CD4-positive, alpha-beta T cell treated with Interleukin-4 for 1 hour (primary cell): Measurements from ENCODE around the gene SLCO4A1.

Experiments used
- DNase-seq, 2 donors: peaks; one replicate each; pipeline ENCODE4 v3.0.0-alpha.2; 2020 to 2022

The SLCO4A1 gene

GRCh38 chr20:62653373-62653772, 11.1 kb downstream of the SLCO4A1 start:
- no peak for DNase-seq

DNA sequence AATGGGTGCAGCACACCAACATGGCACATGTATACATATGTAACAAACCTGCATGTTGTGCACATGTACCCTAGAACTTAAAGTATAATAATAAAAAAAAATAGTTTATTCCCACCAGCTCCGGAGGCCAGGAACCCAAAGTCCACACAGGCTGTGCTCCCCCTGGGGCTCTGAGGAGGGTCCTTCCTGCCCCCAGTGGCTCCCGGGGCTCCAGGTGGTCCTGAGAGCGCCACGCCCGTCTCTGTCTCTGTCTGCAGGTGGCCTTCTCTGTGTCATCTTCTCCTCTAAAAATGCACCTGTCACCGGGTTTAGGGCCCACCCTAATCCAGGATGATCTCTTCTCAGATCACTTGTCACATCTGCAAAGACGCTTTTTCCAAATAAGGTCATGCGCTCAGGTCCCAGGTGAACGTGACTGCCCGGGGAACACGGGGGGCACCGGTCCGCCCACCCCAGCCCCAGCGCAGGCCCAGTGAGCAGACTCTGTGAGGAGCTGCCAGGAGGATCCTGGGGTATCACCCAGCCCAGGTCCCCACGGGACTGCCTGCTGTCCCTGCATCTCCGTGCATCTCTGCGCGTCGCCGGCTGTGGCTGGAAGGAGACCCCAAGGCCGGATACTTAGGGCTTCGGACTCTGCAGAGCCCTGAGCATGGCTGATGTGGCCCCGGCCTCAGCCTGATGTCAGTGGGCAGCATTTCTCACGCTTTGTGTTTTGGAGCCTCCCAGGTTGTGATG, 11.8 kb downstream of the SLCO4A1 start:
- DNase-seq, result no peak

DNA sequence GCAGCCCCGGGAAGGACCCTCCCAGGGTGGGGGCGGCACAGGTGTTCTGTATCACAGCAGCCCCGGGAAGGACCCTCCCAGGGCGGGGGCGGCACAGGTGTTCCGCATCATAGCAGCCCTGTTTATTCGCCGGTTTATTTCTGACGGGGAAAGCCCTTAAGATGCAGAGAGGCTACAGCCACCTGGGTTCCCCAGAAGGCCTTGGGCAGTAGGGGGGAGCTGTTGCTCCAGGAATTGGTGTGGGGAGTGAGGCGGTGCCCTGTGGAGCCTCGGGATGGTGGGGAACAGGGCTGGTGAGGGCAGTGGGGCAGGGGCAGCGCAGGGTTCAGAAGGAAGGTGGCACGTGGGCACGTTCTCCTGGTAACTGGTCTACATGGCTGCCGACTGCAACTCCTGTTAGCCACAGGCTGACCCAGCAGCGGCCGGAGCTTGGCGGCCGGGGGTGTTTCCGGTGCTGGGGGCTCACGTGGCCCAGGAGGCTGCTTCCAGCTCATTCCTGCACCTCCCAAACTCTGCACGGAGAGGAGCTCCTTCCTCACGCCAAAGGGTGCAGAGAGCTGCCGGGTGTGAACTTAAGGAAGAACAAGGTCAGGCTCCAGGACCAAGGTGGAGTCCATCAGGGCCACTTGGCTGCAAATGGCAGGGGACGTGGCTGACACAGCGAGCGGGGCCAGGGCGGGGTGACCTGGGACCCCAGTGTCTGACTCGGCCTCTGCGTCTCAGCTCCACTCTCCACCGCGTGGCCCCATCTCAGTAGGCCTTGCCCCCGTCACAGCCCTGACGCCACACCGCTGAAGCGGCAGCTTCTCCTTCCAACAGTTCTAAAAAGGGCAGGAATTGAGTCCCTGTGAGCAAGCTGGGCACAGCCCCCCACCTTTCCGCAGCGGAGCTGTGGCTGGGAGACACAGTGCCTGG, 13.2 kb downstream of the SLCO4A1 start:
- no peak for DNase-seq

- no peak for DNase-seq
Measured at GRCh38 chr20:62656197-62656918, 14.1 kb downstream of the SLCO4A1 start.

GRCh38 chr20:62656919-62657588, 14.8 kb downstream of the SLCO4A1 start:
- no peak for DNase-seq

- DNase-seq, result no peak
Measured at GRCh38 chr20:62657589-62657942, 15.3 kb downstream of the SLCO4A1 start.

DNA sequence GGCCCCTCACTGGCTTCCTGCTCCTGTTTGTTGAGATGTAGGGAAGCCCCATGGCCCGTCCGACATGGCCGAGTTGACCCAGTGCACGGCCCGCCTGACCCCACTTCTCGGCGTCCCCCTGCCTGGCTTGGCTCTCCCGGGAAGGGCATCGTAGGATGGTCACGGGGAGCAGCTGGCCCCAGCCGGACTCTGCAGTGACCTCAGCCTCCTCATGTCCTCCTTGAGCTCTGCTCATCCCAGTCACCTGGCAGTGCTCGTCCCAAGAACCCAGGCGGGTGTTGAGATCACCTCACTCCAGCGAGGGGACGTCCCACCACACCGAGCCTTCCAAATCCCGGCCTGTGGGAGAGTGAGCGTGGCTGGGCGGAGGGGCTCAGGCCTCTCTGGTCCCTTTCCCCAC, 15.7 kb downstream of the SLCO4A1 start:
- no peak for DNase-seq

DNA sequence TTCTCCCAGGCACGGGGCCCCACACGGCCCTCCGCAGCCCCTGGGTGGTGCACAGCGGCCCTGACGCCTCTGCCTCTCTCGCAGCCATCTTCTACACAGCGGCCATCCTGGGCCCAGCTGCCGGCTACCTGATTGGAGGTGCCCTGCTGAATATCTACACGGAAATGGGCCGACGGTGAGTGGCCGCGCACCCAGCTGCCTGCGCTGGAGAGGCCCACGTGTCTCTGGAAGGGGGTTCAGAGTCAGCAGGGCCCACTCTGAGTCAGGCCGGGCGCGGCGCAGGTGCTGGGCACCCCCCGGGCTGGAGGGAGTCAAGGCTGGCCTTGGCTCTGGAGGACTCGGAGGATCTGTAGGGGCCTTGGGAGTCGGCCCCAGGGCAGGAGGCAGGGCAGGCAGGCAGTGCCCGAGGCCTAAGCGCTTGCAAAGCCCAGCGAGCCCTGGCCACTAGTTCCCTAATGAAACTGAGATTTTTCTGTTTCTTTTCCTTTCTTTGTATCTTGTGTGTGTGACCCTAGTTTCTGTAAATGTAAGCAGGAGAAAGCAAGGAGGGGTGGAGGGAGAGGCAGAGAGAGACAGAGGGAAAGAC, 16.4 kb downstream of the SLCO4A1 start:
- DNase-seq, result no peak

DNA sequence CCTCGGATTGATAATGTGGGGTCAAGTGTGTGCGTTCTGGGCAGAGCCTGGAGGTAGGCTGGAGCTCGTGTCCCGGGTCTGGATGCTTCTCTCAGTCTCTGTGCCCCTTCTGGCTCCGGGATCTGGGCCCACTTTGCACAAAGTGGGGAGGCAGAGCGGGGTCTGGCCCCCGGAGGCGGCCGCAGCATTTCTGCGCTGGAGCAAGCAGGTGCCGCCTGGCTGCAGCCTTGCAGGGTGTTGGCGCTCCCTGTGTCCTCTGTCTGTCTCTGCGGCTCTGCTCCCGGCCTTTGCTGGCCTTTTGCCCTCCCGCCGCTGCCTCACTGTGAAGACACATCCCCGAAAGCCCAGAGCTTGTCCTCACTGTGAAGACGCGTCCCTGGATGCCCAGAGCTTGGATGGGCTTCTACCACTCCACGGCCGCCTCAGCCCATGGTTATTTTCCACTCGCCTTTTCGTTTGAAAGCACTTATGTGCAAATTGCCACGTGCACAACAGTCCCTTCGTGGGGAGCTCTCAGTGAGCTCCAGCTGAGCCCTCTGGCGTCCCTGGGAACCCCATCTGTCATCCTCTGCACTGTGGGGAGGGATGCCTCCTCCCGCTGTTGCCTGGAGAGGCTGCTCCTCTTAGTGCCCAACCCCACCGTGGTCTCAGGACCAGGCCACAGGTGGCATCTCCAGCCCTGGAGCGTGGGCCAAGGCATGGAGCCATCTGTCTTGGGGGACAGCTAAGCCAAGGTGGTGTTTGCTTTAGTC, 17.4 kb downstream of the SLCO4A1 start:
- no peak for DNase-seq

DNA sequence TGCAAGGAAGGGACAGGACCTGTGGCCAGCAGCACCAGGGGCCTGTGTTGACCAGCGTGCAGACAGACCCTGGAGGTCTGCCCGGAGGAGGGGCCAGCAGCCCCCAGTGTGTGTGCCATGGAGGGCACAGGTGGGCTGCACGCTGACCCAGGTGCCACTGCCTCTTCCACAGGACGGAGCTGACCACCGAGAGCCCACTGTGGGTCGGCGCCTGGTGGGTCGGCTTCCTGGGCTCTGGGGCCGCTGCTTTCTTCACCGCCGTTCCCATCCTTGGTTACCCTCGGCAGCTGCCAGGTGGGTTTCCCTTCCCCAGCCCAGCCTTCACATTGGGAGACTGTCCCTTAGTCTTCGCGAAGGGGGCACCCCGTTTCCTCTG, 17.9 kb downstream of the SLCO4A1 start:
- no peak for DNase-seq

GRCh38 chr20:62660768-62661167, 18.5 kb downstream of the SLCO4A1 start:
- no peak for DNase-seq

DNA sequence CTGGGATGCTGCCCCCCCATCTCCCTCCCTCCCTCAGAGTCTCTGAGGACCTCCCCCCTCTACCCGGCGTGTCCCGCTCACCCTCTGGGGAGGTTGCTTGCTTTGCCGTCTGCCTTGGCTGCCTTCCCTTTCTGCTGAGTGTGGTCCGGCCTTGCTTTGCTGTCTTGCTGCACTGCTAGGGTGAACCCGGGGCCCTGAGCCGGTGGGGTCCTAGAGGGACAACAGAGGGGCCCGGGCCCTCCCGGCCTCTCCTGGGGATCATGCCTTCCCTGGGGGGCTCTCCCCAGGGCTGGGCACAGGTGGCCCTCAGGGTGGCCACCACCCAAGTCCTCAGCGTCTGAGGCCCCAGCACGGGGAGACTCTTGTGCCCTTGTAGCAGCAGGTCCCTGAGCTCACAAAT, 19.3 kb downstream of the SLCO4A1 start:
- DNase-seq, result no peak

- no peak for DNase-seq
Measured at GRCh38 chr20:62662422-62662821, 20.1 kb downstream of the SLCO4A1 start.

- DNase-seq, result no peak
Measured at GRCh38 chr20:62663145-62664018, 21.1 kb downstream of the SLCO4A1 start.

GRCh38 chr20:62664019-62664971, 22.0 kb downstream of the SLCO4A1 start:
- no peak for DNase-seq

- no peak for DNase-seq
Measured at GRCh38 chr20:62665153-62665754, 23.0 kb downstream of the SLCO4A1 start.

- no peak for DNase-seq
Measured at GRCh38 chr20:62665826-62666735, 23.8 kb downstream of the SLCO4A1 start.
